Vagina (tissue), 2 donors: Measurements from ENCODE around the gene ANKS1B. TPM values are rescaled to one million over a fixed set of nuclear protein-coding genes. Genes with fewer than 3 reads are reported as not detected.

Source experiments
- DNase-seq, 2 donors: peaks; one replicate each; pipeline ENCODE4 v3.0.0-alpha.2; 2017; ENCODE audit errors: extremely low spot score in 2 of 2
- H3K27ac ChIP-seq: fragments of 200-600 bp; sonication (generic); one replicate; pipeline ENCODE4 v1.5.1; 2019
- H3K27me3 ChIP-seq: fragments of 200-600 bp; sonication (generic); one replicate; pipeline ENCODE4 v1.5.1; 2019
- H3K36me3 ChIP-seq, 2 donors: fragments of 200-600 bp; sonication (generic); one replicate each; pipeline ENCODE4 v1.5.1; 2017 to 2019
- H3K4me1 ChIP-seq: fragments of 200-600 bp; sonication (generic); one replicate; pipeline ENCODE4 v1.5.1; 2019
- H3K4me3 ChIP-seq, 2 donors: fragments of 200-600 bp; sonication (generic); 1 replicate in 1 of 2; 2 replicates in 1 of 2; pipeline ENCODE4 v1.5.1; 2016 to 2019
- H3K9me3 ChIP-seq: fragments of 200-600 bp; sonication (generic); one replicate; pipeline ENCODE4 v1.5.1; 2019
- CTCF ChIP-seq, 3 experiments: fragments of 450-650 bp in 2 of 3; fragments of 200-600 bp in 1 of 3; sonication (generic) in 1 of 3; IDR thresholded peaks; one replicate each; pipeline ENCODE4 v1.5.1; 2017 to 2019; ENCODE audit warnings: antibody characterized with exemption in 3 of 3, mild to moderate bottlenecking in 2 of 3, moderate library complexity in 2 of 3
- POLR2A ChIP-seq, 2 donors: fragments of 450-650 bp; IDR thresholded peaks; one replicate each; pipeline ENCODE4 v1.6.1; 2017; ENCODE audit warnings: antibody characterized with exemption in 2 of 2, mild to moderate bottlenecking in 2 of 2, moderate library complexity in 2 of 2
- POLR2AphosphoS5 ChIP-seq, 2 donors: sonication (generic); formaldehyde crosslinking; IDR thresholded peaks; one replicate each; pipeline ENCODE4 v1.9.0; 2017; ENCODE audit warnings: antibody characterized with exemption in 2 of 2, mild to moderate bottlenecking in 2 of 2, low read depth in 1 of 2; ENCODE audit not compliant: insufficient read depth in 1 of 2
- intact Hi-C: fragments of 100-400 bp; cut with DNase I; formaldehyde crosslinking; loops from one replicate; pipeline ENCODE4 v1.15.1; 2023
- total RNA-seq: library from RNA; depleted of rRNA; stranded (reverse); fragments of >200 nt; gene quantifications from one replicate; pipeline ENCODE4 v1.2.3, GENCODE V29; 2016

ANKS1B gene
- total RNA-seq, 1 donor from 2014 or later, result 11.5 TPM

- intact Hi-C loops, result no loop called here
- H3K36me3 ChIP-seq, result no peaks in the 10 kb centered on the region
- TF ChIP-seq POLR2A (IDR thresholded peaks at IDR 0.05) (no peak), CTCF (IDR thresholded peaks at IDR 0.05) (no peak), POLR2AphosphoS5 (IDR thresholded peaks at IDR 0.05; ENCODE audit: insufficient read depth in 1 of 2, low read depth in 1 of 2) (no peak)
Measured at GRCh38 chr12:99431203-99431602, 553.5 kb downstream of the ANKS1B start.

GRCh38 chr12:99427104-99427503 lies 557.6 kb downstream of the ANKS1B start:
- H3K27me3 ChIP-seq, result no peaks in the 10 kb centered on the region
- H3K9me3 ChIP-seq, result no peaks in the 10 kb centered on the region
- DNase-seq, result no peak
- no peaks in the 10 kb centered on the region for H3K36me3 ChIP-seq
- no peak for TF ChIP-seq POLR2A (IDR thresholded peaks at IDR 0.05)
- TF ChIP-seq POLR2AphosphoS5 (IDR thresholded peaks at IDR 0.05; ENCODE audit: insufficient read depth in 1 of 2, low read depth in 1 of 2), result no peak
- TF ChIP-seq CTCF (IDR thresholded peaks at IDR 0.05), result no peak
- intact Hi-C loops, result no loop called here
- no peaks in the 10 kb centered on the region for H3K4me1 ChIP-seq
- H3K4me3 ChIP-seq, result no peak overlapping the region
- H3K27ac ChIP-seq, result no peak overlapping the region

More at GRCh38 chr12:99431203-99431602, 553.5 kb downstream of the ANKS1B start:
- Histone ChIP-seq H3K9me3 (no peaks in the 10 kb centered on the region), H3K4me1 (no peaks in the 10 kb centered on the region), H3K27me3 (no peaks in the 10 kb centered on the region), H3K27ac (no peak overlapping the region), H3K4me3 (no peak overlapping the region)
- no peak for DNase-seq

- Histone ChIP-seq H3K4me1 (no peaks in the 10 kb centered on the region), H3K27ac (no peak overlapping the region), H3K36me3 (no peaks in the 10 kb centered on the region), H3K9me3 (no peaks in the 10 kb centered on the region), H3K27me3 (no peaks in the 10 kb centered on the region), H3K4me3 (no peak overlapping the region)
- intact Hi-C loops, result no loop called here
- TF ChIP-seq POLR2AphosphoS5 (IDR thresholded peaks at IDR 0.05; ENCODE audit: insufficient read depth in 1 of 2, low read depth in 1 of 2) (no peak), POLR2A (IDR thresholded peaks at IDR 0.05) (no peak), CTCF (IDR thresholded peaks at IDR 0.05) (no peak)
- no peak for DNase-seq
Measured at GRCh38 chr12:99418379-99418778, 566.4 kb downstream of the ANKS1B start.

GRCh38 chr12:99413751-99414150 lies 571.0 kb downstream of the ANKS1B start:
- no peak overlapping the region for H3K27ac ChIP-seq
- TF ChIP-seq CTCF (IDR thresholded peaks at IDR 0.05) (no peak), POLR2A (IDR thresholded peaks at IDR 0.05) (no peak), POLR2AphosphoS5 (IDR thresholded peaks at IDR 0.05; ENCODE audit: insufficient read depth in 1 of 2, low read depth in 1 of 2) (no peak)
- intact Hi-C loops, result no loop called here

GRCh38 chr12:99393763-99394162 lies 591.0 kb downstream of the ANKS1B start:
- Histone ChIP-seq H3K9me3 (no peaks in the 10 kb centered on the region), H3K27ac (no peak overlapping the region), H3K4me3 (no peak overlapping the region), H3K36me3 (no peaks in the 10 kb centered on the region), H3K4me1 (no peaks in the 10 kb centered on the region), H3K27me3 (no peaks in the 10 kb centered on the region)
- TF ChIP-seq CTCF (IDR thresholded peaks at IDR 0.05), result no peak
- DNase-seq, result no peak
- intact Hi-C loops, result no loop called here

More at GRCh38 chr12:99413751-99414150, 571.0 kb downstream of the ANKS1B start:
- Histone ChIP-seq H3K36me3 (no peaks in the 10 kb centered on the region), H3K9me3 (no peaks in the 10 kb centered on the region), H3K4me1 (no peaks in the 10 kb centered on the region), H3K27me3 (no peaks in the 10 kb centered on the region), H3K4me3 (no peak overlapping the region)
- no peak for DNase-seq
